A549 (cell line): ENCODE results near the gene PRSS53. TPM values are rescaled to one million over a fixed set of nuclear protein-coding genes. Genes with fewer than 3 reads are reported as not detected.

Source experiments
- ATAC-seq, 2 experiments: fragments of 200-7000 bp in 1 of 2; fragments of >200 bp in 1 of 2; cut with Nextera tagmentation in 1 of 2; cut with Tn5 transposase in 1 of 2; 3 replicates each; pipeline versions ENCODE4 v1.8.0 to v1.9.1; 2018 to 2020; ENCODE audit warnings: mild to moderate bottlenecking in 1 of 2, moderate library complexity in 1 of 2
- CTCF ChIA-PET: fragments of 300-600 bp; sonication (Branson Sonifier 250); formaldehyde crosslinking; extraction: SDS; loops from one replicate; lab custom pipeline; 2021; ENCODE audit warnings: antibody characterized with exemption, inconsistent platforms; lab: Yijun Ruan, JAX
- POLR2A ChIA-PET: fragments of 350-600 bp; formaldehyde crosslinking; extraction: SDS; loops from one replicate; lab custom pipeline; 2021; ENCODE audit warnings: antibody characterized with exemption, inconsistent platforms; lab: Yijun Ruan, JAX
- DNase-seq, 2 experiments: peaks; one replicate each; pipeline versions ENCODE4 v3.0.0 to v3.0.0-alpha.2; 2011 to 2016; ENCODE audit warnings: low read depth in 1 of 2, low spot score in 1 of 2
- FAIRE-seq: peaks from 2 replicates; lab custom pipeline; 2011; peaks lifted over from hg19 to GRCh38; lab: Jason Lieb, UNC
- H3K27ac ChIP-seq, 2 experiments: fragments of >200 bp; sonication (Bioruptor Twin); formaldehyde crosslinking; 3 replicates each; pipeline ENCODE4 v1.5.1; 2016 to 2017
- H3K4me1 ChIP-seq: fragments of >200 bp; sonication (Bioruptor Twin); formaldehyde crosslinking; 3 replicates; pipeline ENCODE4 v1.6.1; 2016
- H3K4me2 ChIP-seq: fragments of >200 bp; sonication (Bioruptor Twin); formaldehyde crosslinking; 3 replicates; pipeline ENCODE4 v1.6.1; 2016
- H3K4me3 ChIP-seq: fragments of >200 bp; sonication (Bioruptor Twin); formaldehyde crosslinking; 3 replicates; pipeline ENCODE4 v1.5.1; 2016
- H3K9me3 ChIP-seq: fragments of >200 bp; sonication (Bioruptor Twin); formaldehyde crosslinking; 3 replicates; pipeline ENCODE4 v1.6.1; 2016
- BHLHE40 ChIP-seq: IDR thresholded peaks from 2 replicates; pipeline ENCODE4 v1.6.1; 2012; ENCODE audit warnings: low read depth, low read length, inconsistent platforms
- CBX2 ChIP-seq: fragments of 200-600 bp; sonication (generic); IDR thresholded peaks from 2 replicates; pipeline ENCODE4 v1.6.1; 2016; ENCODE audit warnings: low read depth, mild to moderate bottlenecking, borderline replicate concordance
- CBX8 ChIP-seq: fragments of 200-600 bp; sonication (generic); IDR thresholded peaks from 2 replicates; pipeline ENCODE4 v1.6.1; 2016
- CEBPB ChIP-seq, 2 experiments: fragments of >200 bp in 1 of 2; sonication (Bioruptor Twin) in 1 of 2; formaldehyde crosslinking in 1 of 2; IDR thresholded peaks; 2 replicates each; pipeline ENCODE4 v1.6.1; 2012 to 2016
- CHD4 ChIP-seq: fragments of 200-600 bp; sonication (generic); IDR thresholded peaks from 2 replicates; pipeline ENCODE4 v1.6.1; 2016; ENCODE audit warnings: antibody characterized with exemption, mild to moderate bottlenecking, borderline replicate concordance
- CTCF ChIP-seq: fragments of >200 bp; sonication (Bioruptor Twin); formaldehyde crosslinking; IDR thresholded peaks from 3 replicates; pipeline ENCODE4 v1.5.1; 2016
- E2F6 ChIP-seq: IDR thresholded peaks from 2 replicates; pipeline ENCODE4 v1.6.1; 2012; ENCODE audit warnings: low read depth, borderline replicate concordance
- EHMT2 ChIP-seq: fragments of 200-600 bp; sonication (generic); IDR thresholded peaks from 2 replicates; pipeline ENCODE4 v1.6.1; 2016; ENCODE audit warnings: antibody characterized with exemption, low read depth, mild to moderate bottlenecking, moderate library complexity
- ESRRA ChIP-seq: fragments of 150-350 bp; IDR thresholded peaks from 2 replicates; pipeline ENCODE4 v1.6.1; 2014; ENCODE audit warnings: mild to moderate bottlenecking, low read length, borderline replicate concordance
- FOXS1 ChIP-seq: fragments of 250-450 bp; sonication (Bioruptor Pico); IDR thresholded peaks from 2 replicates; pipeline ENCODE4 v1.5.0; 2020; ENCODE audit warnings: mild to moderate bottlenecking, moderate library complexity
- GATA3 ChIP-seq: IDR thresholded peaks from 2 replicates; pipeline ENCODE4 v1.6.1; 2012; ENCODE audit warnings: borderline replicate concordance
- HOXA7 ChIP-seq: fragments of 250-450 bp; sonication (Bioruptor Pico); IDR thresholded peaks from 2 replicates; pipeline ENCODE4 v1.5.0; 2020; ENCODE audit warnings: mild to moderate bottlenecking, moderate library complexity
- HOXB5 ChIP-seq: fragments of 250-450 bp; sonication (Bioruptor Pico); IDR thresholded peaks from 2 replicates; pipeline ENCODE4 v1.5.0; 2020; ENCODE audit warnings: mild to moderate bottlenecking, moderate library complexity
- JUN ChIP-seq, 2 experiments: fragments of >200 bp; sonication (Bioruptor Twin); formaldehyde crosslinking; IDR thresholded peaks; 2 replicates in 1 of 2; 3 replicates in 1 of 2; pipeline ENCODE4 v1.6.1; 2016 to 2017
- KDM1A ChIP-seq: fragments of 200-600 bp; sonication (generic); IDR thresholded peaks from 2 replicates; pipeline ENCODE4 v1.6.1; 2016; ENCODE audit warnings: low read depth, mild to moderate bottlenecking
- MAFK ChIP-seq: fragments of 450-650 bp; IDR thresholded peaks from 2 replicates; pipeline ENCODE4 v1.6.1; 2014; ENCODE audit not compliant: partially characterized antibody
- MAZ ChIP-seq: fragments of 150-350 bp; IDR thresholded peaks from 2 replicates; pipeline ENCODE4 v1.6.1; 2014; ENCODE audit warnings: antibody characterized with exemption, low read depth, low read length, borderline replicate concordance
- MYC ChIP-seq: IDR thresholded peaks from 2 replicates; pipeline ENCODE4 v1.6.1; 2012; ENCODE audit warnings: mild to moderate bottlenecking, inconsistent platforms, low read length, improper control_type of control experiment, borderline replicate concordance
- NPAS2 ChIP-seq: fragments of 250-450 bp; sonication (Bioruptor Pico); IDR thresholded peaks from 2 replicates; pipeline ENCODE4 v1.8.0; 2022; ENCODE audit warnings: mild to moderate bottlenecking, moderate library complexity, borderline replicate concordance
- NR3C1 ChIP-seq: fragments of >200 bp; sonication (Bioruptor Twin); formaldehyde crosslinking; IDR thresholded peaks from 3 replicates; pipeline ENCODE4 v1.6.1; 2017
- PBX3 ChIP-seq: IDR thresholded peaks from 2 replicates; pipeline ENCODE4 v1.6.1; 2012
- POLR2A ChIP-seq: IDR thresholded peaks from 2 replicates; pipeline ENCODE4 v1.6.1; 2012; ENCODE audit warnings: mild to moderate bottlenecking, low read length
- RAD21 ChIP-seq, 2 experiments: fragments of >200 bp in 1 of 2; sonication (Bioruptor Twin) in 1 of 2; formaldehyde crosslinking in 1 of 2; IDR thresholded peaks in 1 of 2; conservative IDR thresholded peaks in 1 of 2; 2 replicates in 1 of 2; 3 replicates in 1 of 2; pipeline ENCODE4 v1.6.1; 2012 to 2018; ENCODE audit warnings: inconsistent platforms in 1 of 2
- RARB ChIP-seq: fragments of 250-450 bp; sonication (Bioruptor Pico); IDR thresholded peaks from 2 replicates; pipeline ENCODE4 v1.8.0; 2021; ENCODE audit warnings: mild to moderate bottlenecking, moderate library complexity
- SMC3 ChIP-seq: fragments of >200 bp; sonication (Bioruptor Twin); formaldehyde crosslinking; IDR thresholded peaks from 3 replicates; pipeline ENCODE4 v1.6.1; 2018; ENCODE audit warnings: inconsistent platforms
- TFCP2L1 ChIP-seq: fragments of 250-450 bp; sonication (Bioruptor Pico); IDR thresholded peaks from 2 replicates; pipeline ENCODE4 v1.5.0; 2021; ENCODE audit warnings: mild to moderate bottlenecking
- ZFP36 ChIP-seq: fragments of 450-650 bp; IDR thresholded peaks from 2 replicates; pipeline ENCODE4 v1.6.1; 2014; ENCODE audit warnings: borderline replicate concordance; ENCODE audit not compliant: partially characterized antibody
- ZNF302 ChIP-seq: fragments of 250-450 bp; sonication (Bioruptor Pico); IDR thresholded peaks from 2 replicates; pipeline ENCODE4 v1.9.0; 2021; ENCODE audit warnings: inconsistent platforms, mild to moderate bottlenecking, moderate library complexity
- WGBS: methylation state at CpG from one replicate; pipeline ENCODE4 v1.1.6; 2017; ENCODE audit errors: missing lambda C conversion rate; 5-methylcytosine and 5-hydroxymethylcytosine counted together
- polyA plus RNA-seq, 4 experiments: library from polyadenylated mRNA; depleted of rRNA in 3 of 4; stranded (reverse); fragments of >200 nt; fragmentation: RNase III in 1 of 4; extraction: RNeasy Plus Mini Kit Qiagen cat#74134 plus additional on column Dnase treatment in 1 of 4; gene quantifications; 2 replicates in 3 of 4; 3 replicates in 1 of 4; pipeline ENCODE4 v1.2.3, GENCODE V29; 2011 to 2017
- TF ChIP-seq, protein P1 (sequence below): fragments of 250-450 bp; sonication (Bioruptor Pico); IDR thresholded peaks from 2 replicates; pipeline ENCODE4 v1.5.0; 2021; ENCODE audit warnings: mild to moderate bottlenecking, moderate library complexity, borderline replicate concordance
- TF ChIP-seq, protein P2 (sequence below): fragments of >200 bp; sonication (Bioruptor Twin); formaldehyde crosslinking; IDR thresholded peaks from 2 replicates; pipeline ENCODE4 v1.6.1; 2016
- TF ChIP-seq, protein P3 (sequence below): fragments of 250-450 bp; sonication (Bioruptor Pico); IDR thresholded peaks from 2 replicates; pipeline ENCODE4 v1.5.0; 2020; ENCODE audit warnings: low read depth, mild to moderate bottlenecking, moderate library complexity
- TF ChIP-seq, protein P4 (sequence below): fragments of 450-650 bp; IDR thresholded peaks from 2 replicates; pipeline ENCODE4 v1.6.1; 2014; ENCODE audit warnings: antibody characterized with exemption
- TF ChIP-seq, protein P5 (sequence below): fragments of >200 bp; sonication (Bioruptor Twin); formaldehyde crosslinking; IDR thresholded peaks from 3 replicates; pipeline ENCODE4 v1.6.1; 2016

Gene PRSS53
- polyA plus RNA-seq, 2 of the 4 experiments (the other 2 are of a cell fraction), result 0.79 to 1.5 TPM

- peak overlapping the region; percentile 98 for H3K4me2 ChIP-seq
- H3K4me1 ChIP-seq, result peaks cover 15% of the 10 kb centered on the region
- FAIRE-seq (no peak), ATAC-seq (peak; percentile 69 to 70), DNase-seq (peak; percentile 69 to 82)
- H3K9me3 ChIP-seq, result no peaks in the 10 kb centered on the region
- peak overlapping the region; percentile 91 to 96 for H3K27ac ChIP-seq
- 10% methylated on average over 31 of the region's 33 CpGs for WGBS
- peak overlapping the region; percentile 30; the same call in 1 of the 3 replicates for H3K4me3 ChIP-seq
- CTCF ChIA-PET, result no interaction called here
- POLR2A ChIA-PET, result no interaction called here
- TF ChIP-seq NPAS2 (CRISPR knock-in tag), result peak; percentile 60; the same call in 1 of the 2 replicates
- peak; percentile 36 to 43; a peak in 4 of 5 replicates for TF ChIP-seq RAD21 (conservative IDR thresholded peaks at IDR 0.05 in 1 of 2, IDR thresholded peaks at IDR 0.05 in 1 of 2)
- TF ChIP-seq, protein P1, sequence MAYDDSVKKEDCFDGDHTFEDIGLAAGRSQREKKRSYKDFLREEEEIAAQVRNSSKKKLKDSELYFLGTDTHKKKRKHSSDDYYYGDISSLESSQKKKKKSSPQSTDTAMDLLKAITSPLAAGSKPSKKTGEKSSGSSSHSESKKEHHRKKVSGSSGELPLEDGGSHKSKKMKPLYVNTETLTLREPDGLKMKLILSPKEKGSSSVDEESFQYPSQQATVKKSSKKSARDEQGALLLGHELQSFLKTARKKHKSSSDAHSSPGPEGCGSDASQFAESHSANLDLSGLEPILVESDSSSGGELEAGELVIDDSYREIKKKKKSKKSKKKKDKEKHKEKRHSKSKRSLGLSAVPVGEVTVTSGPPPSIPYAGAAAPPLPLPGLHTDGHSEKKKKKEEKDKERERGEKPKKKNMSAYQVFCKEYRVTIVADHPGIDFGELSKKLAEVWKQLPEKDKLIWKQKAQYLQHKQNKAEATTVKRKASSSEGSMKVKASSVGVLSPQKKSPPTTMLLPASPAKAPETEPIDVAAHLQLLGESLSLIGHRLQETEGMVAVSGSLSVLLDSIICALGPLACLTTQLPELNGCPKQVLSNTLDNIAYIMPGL (CRISPR knock-in tag), result no peak
- no peak for TF ChIP-seq HOXA7
- no peak for TF ChIP-seq KDM1A
- TF ChIP-seq MAZ, result no peak
- peak; percentile 22; the same call in 1 of the 3 replicates for TF ChIP-seq SMC3
- 0 out of 5 replicates have a peak, but pooled peaks of 1 of the 2 experiments have one; percentile 31 for TF ChIP-seq JUN (IDR thresholded peaks at IDR 0.05)
- TF ChIP-seq E2F6, result peak; percentile 67; the same call in 1 of the 2 replicates
- no peak for TF ChIP-seq EHMT2
- no peak for TF ChIP-seq CBX8
- TF ChIP-seq, protein P2, sequence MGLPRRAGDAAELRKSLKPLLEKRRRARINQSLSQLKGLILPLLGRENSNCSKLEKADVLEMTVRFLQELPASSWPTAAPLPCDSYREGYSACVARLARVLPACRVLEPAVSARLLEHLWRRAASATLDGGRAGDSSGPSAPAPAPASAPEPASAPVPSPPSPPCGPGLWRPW, result no peak
- TF ChIP-seq CTCF, result peak; percentile 60
- no peak for TF ChIP-seq ESRRA
- peak; percentile 67; the same call in 1 of the 2 replicates for TF ChIP-seq MYC
- TF ChIP-seq FOXS1 (CRISPR knock-in tag), result no peak
- TF ChIP-seq, protein P3, sequence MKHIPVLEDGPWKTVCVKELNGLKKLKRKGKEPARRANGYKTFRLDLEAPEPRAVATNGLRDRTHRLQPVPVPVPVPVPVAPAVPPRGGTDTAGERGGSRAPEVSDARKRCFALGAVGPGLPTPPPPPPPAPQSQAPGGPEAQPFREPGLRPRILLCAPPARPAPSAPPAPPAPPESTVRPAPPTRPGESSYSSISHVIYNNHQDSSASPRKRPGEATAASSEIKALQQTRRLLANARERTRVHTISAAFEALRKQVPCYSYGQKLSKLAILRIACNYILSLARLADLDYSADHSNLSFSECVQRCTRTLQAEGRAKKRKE (CRISPR knock-in tag), result peak; percentile 44; the same call in 1 of the 2 replicates
- TF ChIP-seq ZNF302, result no peak
- TF ChIP-seq BHLHE40, result no peak
- TF ChIP-seq TFCP2L1 (CRISPR knock-in tag), result no peak
- no peak for TF ChIP-seq ZFP36
- no peak for TF ChIP-seq CEBPB (IDR thresholded peaks at IDR 0.05)
- TF ChIP-seq CHD4, result no peak
- TF ChIP-seq NR3C1, result no peak
- no peak for TF ChIP-seq CBX2
- TF ChIP-seq POLR2A, result peak; percentile 36
- no peak for TF ChIP-seq HOXB5
- TF ChIP-seq MAFK, result no peak
- TF ChIP-seq GATA3, result no peak
- TF ChIP-seq, protein P4, sequence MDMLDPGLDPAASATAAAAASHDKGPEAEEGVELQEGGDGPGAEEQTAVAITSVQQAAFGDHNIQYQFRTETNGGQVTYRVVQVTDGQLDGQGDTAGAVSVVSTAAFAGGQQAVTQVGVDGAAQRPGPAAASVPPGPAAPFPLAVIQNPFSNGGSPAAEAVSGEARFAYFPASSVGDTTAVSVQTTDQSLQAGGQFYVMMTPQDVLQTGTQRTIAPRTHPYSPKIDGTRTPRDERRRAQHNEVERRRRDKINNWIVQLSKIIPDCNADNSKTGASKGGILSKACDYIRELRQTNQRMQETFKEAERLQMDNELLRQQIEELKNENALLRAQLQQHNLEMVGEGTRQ, result peak; percentile 22; the same call in 1 of the 2 replicates
- no peak for TF ChIP-seq RARB (CRISPR knock-in tag)
- TF ChIP-seq PBX3, result no peak
- TF ChIP-seq, protein P5, sequence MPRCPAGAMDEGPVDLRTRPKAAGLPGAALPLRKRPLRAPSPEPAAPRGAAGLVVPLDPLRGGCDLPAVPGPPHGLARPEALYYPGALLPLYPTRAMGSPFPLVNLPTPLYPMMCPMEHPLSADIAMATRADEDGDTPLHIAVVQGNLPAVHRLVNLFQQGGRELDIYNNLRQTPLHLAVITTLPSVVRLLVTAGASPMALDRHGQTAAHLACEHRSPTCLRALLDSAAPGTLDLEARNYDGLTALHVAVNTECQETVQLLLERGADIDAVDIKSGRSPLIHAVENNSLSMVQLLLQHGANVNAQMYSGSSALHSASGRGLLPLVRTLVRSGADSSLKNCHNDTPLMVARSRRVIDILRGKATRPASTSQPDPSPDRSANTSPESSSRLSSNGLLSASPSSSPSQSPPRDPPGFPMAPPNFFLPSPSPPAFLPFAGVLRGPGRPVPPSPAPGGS, result no peak
Observed at GRCh38 chr16:31105677-31106213, 17.0 kb upstream of the PRSS53 start.
